Renal cortical epithelial cell (primary cell): Measurements from ENCODE around the gene PRKAR1B. TPM values are rescaled to one million over a fixed set of nuclear protein-coding genes. Genes with fewer than 3 reads are reported as not detected.
A peak's percentile ranks its signal among the peaks of the same experiment; 100 is the strongest.

ENCODE experiments used
- DNase-seq: peaks from one replicate; pipeline ENCODE4 v3.0.0-alpha.2; 2011; ENCODE audit warnings: low read depth
- total RNA-seq: library from RNA; depleted of rRNA; stranded (reverse); fragments of >200 nt; gene quantifications from 2 replicates; pipeline ENCODE4 v1.2.3, GENCODE V29; 2014

The PRKAR1B gene
- total RNA-seq, 1 donor from 2014 or later, result 35.7 TPM

DNA sequence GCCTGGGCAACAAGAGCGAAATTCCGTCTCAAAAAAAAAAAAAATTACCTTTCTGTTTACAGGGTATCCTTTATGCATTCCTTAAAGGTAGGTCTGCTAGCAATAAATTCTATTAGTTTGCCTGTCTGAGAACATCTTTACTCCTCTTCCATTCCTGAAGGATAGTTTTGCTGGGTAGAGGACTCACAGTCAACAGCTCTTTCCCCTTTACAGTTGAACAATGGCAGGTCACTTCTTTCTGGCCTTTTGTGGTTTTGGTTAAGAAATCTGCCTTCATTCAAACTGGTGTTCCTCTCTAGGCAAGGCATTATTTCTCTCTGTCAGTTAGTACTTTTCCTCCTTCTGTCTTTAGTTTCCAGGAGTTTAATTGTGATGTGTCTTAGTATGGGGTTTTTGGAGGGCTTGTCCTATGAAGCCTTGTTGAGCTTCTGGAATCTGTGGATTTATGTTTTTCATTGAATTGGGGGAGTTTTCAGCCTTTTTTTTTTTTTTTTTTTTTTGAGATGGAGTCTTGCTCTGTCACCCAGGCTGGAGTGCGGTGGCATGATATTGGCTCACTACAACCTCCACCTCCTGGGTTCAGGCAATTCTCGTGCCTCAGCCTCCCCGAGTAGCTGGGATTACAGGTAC lies 5.3 kb downstream of the PRKAR1B start:
- DNase-seq, result peak; percentile 43

GRCh38 chr7:716636-717035 lies 10.4 kb downstream of the PRKAR1B start:
- no peak for DNase-seq

DNA sequence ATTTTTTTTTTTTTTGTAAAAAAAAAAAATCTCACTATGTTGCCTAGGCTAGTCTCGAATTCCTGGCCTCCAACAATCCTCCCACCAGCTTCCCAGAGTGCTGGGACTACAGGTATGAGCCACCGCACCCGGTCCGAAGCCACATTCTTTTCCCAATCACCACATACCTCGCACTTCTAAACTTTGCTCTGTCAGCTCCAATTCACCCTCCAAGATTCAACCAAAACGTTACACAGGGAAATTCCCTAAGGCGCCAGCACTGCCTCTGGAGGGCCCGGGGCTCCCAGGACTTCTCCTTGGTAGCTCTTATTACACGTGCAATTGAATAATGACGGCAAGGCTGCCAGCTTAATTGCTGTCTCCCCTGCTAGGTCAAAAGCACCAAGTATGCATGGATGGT lies 10.9 kb downstream of the PRKAR1B start:
- DNase-seq, result no peak

DNA sequence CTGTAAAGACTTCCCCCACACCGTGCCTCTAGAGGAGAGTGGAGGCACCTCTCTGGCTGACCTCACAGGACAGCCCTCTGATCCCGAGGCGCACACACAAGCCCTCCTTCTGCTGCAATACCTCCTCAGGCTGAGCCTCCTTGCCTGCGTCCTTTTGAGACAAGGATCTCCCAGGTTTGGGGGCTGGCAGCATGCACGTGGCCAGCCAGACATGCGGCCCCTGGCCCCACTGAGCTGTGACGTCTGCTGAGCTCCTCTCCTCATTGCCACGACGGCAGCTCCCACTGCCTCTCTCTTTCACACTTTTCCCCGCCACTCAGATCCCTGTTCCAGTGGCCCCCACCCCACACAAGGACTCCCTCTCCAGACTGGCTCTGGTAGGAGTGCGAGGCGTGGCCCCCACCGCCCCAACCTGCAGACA lies 12.8 kb downstream of the PRKAR1B start:
- DNase-seq, result no peak

DNA sequence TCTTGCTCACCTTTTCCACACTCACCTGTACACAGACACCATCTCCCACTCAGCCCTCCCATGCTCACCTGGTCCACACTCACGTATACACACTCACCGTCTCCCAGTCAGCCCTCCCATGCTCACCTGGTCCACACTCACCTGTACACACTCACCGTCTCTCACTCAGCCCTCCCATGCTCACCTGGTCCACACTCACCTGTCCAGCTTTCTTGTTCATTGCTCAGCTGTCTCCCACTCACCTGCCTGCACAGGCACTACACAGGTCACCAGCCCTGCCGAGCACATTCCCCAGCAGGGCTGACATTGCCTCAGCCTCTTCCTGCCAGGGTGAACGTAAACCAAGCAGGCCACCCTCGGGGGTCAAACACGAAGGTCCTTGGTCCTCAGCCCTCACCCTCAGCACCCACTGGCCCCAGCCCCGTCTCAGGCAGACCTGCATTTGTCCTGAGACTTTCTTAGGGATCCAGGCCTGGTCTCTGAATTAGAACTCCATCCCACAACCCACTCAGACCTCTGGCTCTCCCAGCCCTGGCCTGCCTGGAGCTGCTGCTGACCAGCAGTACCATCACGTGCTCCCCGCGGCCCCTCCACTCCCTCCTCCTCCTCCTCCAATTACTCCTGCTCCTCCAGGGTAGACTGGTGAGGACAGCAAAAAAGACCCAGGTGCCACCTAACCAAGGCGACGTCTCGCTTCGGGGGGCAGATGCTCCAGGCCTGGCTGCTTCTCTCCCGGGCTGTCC lies 13.4 kb downstream of the PRKAR1B start:
- DNase-seq, result no peak

DNA sequence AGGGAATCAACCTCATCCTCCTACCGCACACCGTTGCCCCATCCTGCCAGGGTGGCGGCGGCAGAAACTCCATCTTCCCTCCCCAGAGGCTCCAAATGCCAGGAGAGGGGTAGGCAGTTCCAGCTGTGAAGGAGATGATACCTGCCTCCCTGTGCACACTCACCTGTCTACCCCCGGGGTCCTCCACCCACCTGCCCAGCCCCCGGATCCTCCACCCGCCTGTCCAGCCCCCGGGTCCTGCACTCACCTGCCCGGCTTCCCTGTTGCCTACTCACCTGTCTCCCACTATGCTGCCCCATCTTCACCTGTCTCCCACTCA lies 14.0 kb downstream of the PRKAR1B start:
- DNase-seq, result no peak

GRCh38 chr7:712381-713138 lies 14.5 kb downstream of the PRKAR1B start:
- no peak for DNase-seq

GRCh38 chr7:711922-712380 lies 15.1 kb downstream of the PRKAR1B start:
- no peak for DNase-seq

DNA sequence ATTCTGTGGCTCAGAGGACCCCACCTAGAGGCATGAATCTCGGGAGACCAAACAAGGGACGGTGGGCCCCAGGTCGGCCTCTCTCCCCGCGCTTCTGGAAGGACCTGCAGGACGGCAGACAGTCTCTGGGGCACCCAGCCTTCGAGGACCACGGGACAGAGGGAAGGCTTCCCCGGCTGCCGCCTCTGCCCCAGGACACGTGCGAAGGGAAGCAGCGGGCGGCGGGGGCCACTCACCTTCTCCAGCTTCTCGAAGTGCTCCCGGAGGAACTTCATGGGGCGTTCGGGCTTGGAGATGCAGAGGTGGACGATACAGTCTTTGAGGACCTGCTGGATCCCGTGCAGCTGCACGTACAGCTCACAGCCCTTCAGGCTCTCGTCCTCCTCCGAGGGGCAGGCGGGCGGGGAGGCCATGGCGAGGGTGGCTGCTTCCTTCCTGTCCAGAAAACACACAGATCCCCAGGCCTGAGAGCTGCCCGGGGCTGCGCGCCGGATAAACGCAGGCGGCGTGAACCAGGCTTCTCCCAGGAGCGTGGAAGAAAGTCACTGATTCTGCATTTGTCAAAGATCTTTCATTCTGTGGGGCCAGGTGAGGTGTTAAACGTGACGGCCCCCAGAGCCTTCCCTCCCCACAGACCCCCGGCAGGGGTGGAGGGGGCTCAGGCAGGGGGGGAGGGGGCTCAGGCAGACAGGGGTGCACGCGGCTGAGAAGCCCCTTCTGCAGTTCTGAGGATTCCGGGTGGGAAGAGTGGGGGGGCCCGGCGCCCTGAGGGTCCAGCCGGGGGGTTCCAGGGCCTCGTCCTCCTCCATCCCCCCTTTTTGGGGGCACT lies 15.8 kb downstream of the PRKAR1B start:
- DNase-seq, result no peak

DNA sequence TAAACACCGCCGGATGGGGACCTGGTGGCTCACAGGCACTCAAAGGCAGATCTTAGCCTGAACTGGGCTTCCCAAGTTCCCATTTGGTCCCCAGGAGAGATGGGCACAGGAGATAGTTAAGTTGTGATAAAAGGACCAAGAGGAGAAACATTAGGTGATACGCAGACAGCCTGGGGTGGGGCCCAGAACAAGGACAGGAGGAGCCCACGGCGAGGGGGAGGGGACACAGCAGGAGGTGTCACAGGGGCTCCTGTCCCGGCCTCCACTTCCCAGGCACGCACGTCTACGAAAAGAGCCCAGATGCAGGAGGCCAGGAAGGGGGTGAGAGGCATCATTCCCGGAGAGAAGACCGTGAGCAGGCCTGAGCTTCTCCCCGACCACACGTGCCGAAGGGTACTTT lies 16.9 kb downstream of the PRKAR1B start:
- DNase-seq, result no peak

DNA sequence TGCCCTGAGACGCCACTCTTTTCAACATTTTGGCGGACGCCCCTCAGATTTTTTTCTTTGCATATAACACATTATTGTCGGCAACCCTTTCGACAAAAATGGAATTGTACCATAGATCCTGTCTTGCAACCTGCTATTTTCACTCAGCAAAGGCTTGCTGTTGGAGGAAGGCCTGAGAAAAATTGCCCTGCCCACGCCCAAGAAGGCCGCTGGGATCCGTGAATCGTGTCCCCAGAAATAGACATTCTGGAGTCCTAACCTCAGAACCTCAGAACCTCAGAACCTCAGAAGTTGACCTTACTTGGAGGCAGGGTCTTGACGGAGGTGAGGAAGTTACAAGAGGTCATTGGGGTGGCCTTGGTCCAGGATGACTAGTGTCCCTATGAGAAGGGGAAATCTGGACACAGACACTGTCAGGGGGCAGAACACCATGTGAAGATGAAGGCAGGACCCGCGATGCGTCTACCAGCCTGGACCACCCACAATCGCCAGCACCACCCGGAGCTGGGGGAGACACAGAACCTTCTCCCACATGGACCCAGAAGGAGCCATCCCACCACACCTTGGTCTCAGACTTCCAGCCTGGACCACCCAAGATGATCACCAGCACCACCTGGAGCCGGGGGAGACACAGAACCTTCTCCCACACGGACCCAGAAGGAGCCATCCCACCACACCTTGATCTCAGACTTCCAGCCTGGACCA lies 19.6 kb downstream of the PRKAR1B start:
- no peak for DNase-seq

DNA sequence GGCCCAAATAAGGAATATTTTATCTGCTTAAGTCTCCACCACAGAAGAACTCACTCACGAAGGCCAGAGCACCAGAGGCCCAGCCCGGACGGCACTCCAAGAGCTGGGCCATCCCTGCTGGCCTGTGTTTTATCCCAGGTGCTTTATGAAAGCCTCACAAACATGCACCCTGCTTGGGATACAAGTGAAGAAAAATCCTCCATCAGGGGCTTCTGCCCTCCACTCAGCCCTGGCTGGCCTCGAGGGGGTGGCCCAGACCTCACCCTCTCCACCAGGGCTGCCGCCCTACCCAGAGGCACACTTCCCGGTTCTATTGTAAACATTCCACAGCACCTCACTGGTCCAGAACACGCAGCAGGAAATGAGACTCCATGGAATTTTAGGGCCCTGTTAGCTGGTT lies 20.4 kb downstream of the PRKAR1B start:
- no peak for DNase-seq

DNA sequence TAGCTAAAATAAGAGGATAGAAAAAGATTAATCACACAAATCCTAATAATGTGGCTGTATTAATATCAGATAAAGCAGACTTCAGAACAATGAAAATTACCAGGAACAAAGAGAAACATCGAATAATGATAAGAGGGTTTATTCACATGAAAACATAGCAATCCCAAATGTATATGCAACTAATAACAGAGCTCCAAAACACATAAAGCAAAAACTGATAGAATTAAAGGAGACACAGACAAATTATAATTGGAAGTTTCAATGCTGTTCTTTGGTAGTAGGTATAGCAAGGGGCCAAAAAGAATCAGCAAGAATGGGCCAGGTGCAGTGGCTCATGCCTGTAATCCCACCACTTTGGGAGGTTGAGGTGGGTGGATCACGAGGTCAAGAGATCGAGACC lies 24.0 kb downstream of the PRKAR1B start:
- no peak for DNase-seq

GRCh38 chr7:701086-701671 lies 25.9 kb downstream of the PRKAR1B start:
- DNase-seq, result no peak

GRCh38 chr7:699476-700170 lies 27.5 kb downstream of the PRKAR1B start:
- no peak for DNase-seq

DNA sequence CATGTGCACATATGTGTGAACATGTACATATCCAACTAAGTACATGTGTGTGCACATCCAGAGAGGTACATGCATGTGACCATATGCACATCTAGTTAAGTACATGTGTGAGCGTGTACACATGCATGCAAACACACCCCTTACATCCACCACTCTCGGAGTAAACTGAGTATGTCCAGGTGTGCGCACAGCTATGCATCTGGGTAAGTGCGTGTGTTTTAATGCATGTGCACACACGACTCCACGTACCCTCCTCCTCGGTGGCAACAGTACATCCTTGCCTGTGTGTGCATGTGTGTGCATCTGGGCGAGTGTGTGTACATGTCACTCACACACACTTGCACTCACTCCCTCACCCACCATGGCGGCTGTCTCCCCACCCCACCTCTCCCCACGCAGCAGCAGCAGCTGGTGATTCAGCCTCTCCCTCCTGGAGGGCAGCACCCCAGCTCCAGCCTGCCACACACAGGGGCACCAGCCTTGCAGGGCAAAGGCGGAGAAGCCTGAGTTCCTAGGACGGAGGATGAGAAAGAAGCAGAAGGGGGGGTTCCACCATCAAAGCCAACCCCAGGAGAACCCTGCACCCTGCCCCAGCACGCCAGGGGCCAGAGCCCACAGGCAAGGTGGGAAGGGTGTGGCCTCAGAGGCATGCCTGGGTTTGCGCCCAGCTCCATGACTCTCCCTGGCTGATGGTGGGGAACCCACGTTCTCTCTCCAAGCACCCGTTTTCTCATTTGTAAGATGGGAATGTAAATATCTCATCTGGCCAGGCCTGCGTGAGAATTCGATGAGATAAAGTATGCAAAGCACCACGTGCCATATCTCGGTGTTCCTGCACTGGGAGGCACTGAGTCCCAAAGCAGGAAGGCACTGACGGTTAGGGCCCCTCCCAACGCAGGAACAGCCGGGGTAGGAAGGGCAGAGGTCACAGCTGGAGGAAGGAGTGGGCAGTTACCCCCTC lies 28.3 kb downstream of the PRKAR1B start:
- DNase-seq, result no peak

- no peak for DNase-seq
These were observed 30.1 kb downstream of the PRKAR1B start for GRCh38 chr7:696812-697551.

DNA sequence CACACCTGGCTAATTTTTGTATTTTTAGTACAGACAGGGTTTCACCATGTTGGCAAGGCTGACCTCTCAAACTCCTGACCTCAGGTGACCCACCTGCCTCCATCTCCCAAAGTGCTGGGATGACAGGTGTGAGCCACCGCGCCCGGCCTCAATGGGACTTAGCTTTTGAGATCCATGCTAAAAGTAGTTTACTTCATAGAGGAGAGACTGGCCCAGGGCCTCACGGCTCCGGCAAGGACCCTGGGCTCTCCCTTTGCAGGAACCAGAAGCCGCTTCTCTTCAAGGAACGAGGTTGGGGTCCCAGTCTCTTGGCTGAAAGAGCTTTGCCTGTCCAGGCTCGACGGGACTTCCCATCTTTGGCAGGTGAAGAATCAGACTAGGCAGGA lies 30.7 kb downstream of the PRKAR1B start:
- no peak for DNase-seq

DNA sequence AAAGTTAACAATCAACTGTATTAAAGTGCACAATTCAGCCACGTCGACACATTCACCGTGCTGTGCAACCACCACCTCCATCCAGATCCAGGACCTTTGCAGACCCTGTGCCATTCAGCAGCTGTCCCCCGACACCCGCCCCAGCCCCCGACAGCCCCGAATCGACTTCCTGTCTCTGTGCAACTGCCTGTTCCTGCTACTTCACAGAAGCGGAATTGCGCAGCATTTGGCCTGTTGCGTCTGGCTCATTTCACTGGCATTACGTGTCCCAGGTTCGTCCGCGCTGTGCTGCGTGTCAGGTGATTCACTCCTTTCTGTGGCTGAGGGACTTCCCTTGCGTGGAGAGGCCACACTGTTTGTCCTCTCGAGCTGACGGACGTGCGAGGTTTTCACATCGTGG lies 33.8 kb downstream of the PRKAR1B start:
- DNase-seq, result no peak
